ENCODE measurements around the gene ZDHHC22.

Gene ZDHHC22

DNA sequence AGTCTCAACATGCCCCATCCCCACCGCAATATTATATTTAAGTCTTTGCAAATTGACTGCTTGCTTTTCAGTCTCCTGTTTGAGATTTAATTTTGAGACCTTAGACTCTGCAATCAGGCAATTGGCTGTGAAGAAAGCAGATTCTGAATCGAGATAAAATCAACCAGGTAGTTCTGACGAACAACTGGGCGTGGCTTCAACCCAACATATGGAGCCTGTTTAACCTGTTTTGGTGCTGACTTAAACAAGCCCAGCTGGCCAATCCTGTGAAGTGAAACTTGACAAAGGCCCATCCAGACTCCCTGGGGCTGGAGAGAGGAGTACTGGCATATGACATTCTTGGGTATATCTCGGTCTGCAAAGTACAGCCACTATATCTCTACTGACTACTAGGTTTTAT is 53.4 kb downstream of the ZDHHC22 start:
- no peak for FAIRE-seq
- TF ChIP-seq CTCF (IDR thresholded peaks at IDR 0.05; ENCODE audit: insufficient read depth, missing control alignments): no peak

GRCh38 chr14:77087631-77088030 is 54.0 kb downstream of the ZDHHC22 start:
- TF ChIP-seq CTCF (IDR thresholded peaks at IDR 0.05; ENCODE audit: insufficient read depth, missing control alignments): no peak
- FAIRE-seq: no peak
- DNase-seq (ENCODE audit: insufficient read length, low spot score): no peak

More for the DNA sequence above, 53.4 kb downstream of the ZDHHC22 start:
- no peak for DNase-seq (ENCODE audit: insufficient read length, low spot score)

GRCh38 chr14:77086951-77087350 is 54.6 kb downstream of the ZDHHC22 start:
- TF ChIP-seq CTCF (IDR thresholded peaks at IDR 0.05; ENCODE audit: insufficient read depth, missing control alignments): no peak
- FAIRE-seq (no peak), DNase-seq (ENCODE audit: insufficient read length, low spot score) (no peak)

DNA sequence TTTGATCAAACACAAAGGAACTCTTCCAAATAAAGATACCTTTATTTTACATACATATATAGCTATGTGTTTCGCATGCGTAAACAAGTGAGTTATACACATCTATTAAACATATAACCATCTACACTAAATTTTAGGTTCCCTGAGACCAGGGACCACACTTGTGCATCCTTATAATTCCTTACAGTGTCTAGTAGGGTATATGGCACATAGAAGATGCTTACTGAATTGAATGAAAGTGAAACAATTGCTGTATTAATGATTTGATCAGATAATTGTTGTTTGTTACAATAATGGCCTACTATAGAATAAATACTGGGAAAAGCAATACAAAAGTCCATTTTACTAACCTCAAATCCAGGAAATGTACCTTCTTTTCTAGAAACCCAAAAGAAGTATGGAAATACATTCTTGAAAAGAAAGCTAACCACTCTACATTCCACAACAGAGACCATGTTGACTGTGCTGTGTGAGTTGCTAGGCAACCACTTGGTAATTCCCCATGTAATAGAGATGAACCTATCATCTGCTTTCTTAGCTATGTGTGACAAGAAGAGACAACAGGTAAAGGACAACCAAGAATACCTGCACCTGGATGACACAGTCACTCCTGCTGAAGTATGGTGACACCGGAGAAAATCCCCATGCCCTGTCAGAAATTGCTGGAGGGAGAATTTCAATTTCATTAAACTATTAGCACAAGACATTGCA is 55.4 kb downstream of the ZDHHC22 start:
- FAIRE-seq (no peak), DNase-seq (ENCODE audit: insufficient read length, low spot score) (no peak)
- no peak for TF ChIP-seq CTCF (IDR thresholded peaks at IDR 0.05; ENCODE audit: insufficient read depth, missing control alignments)

DNA sequence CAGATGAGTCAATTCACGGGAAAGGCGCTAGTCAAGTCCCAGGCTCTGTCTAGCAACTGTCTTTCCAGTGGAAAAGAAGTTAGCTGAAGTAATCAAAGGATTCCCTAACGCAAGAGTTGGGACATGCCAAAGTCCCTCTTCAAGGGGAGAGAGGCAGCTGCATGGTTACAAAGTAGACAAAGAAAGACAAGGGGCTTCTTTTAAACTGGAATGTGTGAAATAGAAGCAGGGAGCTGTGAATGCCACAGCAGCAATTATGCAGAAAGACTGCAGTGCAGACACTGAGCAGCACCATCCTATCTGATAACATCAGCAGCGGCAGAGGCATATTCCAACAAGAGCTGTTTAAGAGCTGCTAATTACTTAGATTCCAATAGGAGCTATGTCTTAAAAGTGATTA is 56.1 kb downstream of the ZDHHC22 start:
- no peak for FAIRE-seq
- DNase-seq (ENCODE audit: insufficient read length, low spot score): no peak
- TF ChIP-seq CTCF (IDR thresholded peaks at IDR 0.05; ENCODE audit: insufficient read depth, missing control alignments): no peak

- FAIRE-seq: no peak
- TF ChIP-seq CTCF (IDR thresholded peaks at IDR 0.05; ENCODE audit: insufficient read depth, missing control alignments): no peak
- DNase-seq (ENCODE audit: insufficient read length, low spot score): no peak
These were observed 56.6 kb downstream of the ZDHHC22 start for GRCh38 chr14:77084985-77085384.

GRCh38 chr14:77083082-77083481 is 58.5 kb downstream of the ZDHHC22 start:
- FAIRE-seq: no peak
- DNase-seq (ENCODE audit: insufficient read length, low spot score): no peak
- no peak for TF ChIP-seq CTCF (IDR thresholded peaks at IDR 0.05; ENCODE audit: insufficient read depth, missing control alignments)

Data from D721Med (cell line).